GM12891 (cell line): ENCODE results near the gene PKNOX1.
A peak's percentile ranks its signal among the peaks of the same experiment; 100 is the strongest.
"Not testable (repeated sequence)": the region's sequence is repeated elsewhere in the genome, so short reads cannot be mapped to it uniquely, and the experiment has no call there.

Source experiments
- DNase-seq: peaks from one replicate; pipeline ENCODE4 v3.0.0; 2011; ENCODE audit warnings: low spot score; ENCODE audit not compliant: insufficient read length
- FAIRE-seq: peaks from 2 replicates; lab custom pipeline; 2011; peaks lifted over from hg19 to GRCh38; lab: Jason Lieb, UNC

The PKNOX1 gene

GRCh38 chr21:43043291-43043690 lies 68.9 kb downstream of the PKNOX1 start:
- FAIRE-seq, DNase-seq: not testable (repeated sequence)

DNA sequence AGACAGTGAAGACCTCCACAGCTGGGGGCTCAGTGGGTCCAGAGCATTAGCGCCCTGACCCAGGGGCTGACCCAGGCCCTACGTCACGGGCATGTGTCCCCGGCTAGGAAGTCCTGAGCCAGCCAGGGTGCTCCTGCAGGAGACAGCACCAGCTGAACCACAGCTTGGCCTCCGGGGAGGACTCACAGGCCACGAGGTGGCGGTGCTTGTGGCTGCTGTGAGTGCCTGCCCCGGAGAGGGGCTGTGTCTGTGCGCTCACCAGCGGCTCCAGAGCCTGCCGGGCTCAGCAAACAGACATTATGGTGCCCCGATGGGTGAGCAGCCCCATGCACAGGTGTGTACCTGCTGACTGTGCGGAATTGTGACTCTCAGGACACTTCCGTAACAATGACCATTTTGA lies 70.2 kb downstream of the PKNOX1 start:
- FAIRE-seq, DNase-seq: not testable (repeated sequence)

DNA sequence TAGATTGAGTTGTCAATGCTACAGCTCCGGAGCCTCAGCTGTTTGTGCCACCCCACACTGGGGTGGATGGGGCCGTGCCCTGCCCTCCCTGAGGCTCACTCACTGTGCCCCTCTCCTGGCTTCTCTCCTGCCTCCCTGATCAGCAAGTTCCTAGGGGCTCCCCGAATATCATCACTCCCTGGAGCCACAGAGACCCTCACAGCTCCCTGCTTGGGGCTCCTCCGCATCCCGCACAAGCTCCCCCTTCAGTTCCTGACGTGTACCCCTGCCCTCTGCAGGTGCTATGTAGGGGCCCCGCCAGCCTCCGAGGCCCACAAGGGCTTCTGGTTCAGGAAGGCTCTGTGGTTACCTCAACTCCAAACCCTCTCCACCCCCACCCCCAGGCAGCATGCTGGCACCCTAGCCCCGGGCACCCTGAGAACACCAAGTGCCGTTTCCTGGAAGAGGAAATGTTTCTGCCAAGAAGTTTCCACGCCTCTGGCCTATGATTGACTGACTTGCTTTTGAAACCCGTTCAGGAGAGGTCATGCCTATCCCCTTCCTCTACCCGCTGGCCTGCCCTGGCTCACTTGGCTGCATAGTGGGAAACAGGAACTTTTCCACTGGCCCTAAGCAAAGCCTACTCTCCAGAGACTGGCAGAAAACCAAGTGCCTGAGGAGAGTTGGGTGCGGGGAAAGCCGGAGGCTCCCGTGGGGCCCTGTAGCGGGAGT lies 71.0 kb downstream of the PKNOX1 start:
- not testable (repeated sequence) for DNase-seq, FAIRE-seq

GRCh38 chr21:43045876-43046821 lies 71.8 kb downstream of the PKNOX1 start:
- not testable (repeated sequence) for DNase-seq, FAIRE-seq

DNA sequence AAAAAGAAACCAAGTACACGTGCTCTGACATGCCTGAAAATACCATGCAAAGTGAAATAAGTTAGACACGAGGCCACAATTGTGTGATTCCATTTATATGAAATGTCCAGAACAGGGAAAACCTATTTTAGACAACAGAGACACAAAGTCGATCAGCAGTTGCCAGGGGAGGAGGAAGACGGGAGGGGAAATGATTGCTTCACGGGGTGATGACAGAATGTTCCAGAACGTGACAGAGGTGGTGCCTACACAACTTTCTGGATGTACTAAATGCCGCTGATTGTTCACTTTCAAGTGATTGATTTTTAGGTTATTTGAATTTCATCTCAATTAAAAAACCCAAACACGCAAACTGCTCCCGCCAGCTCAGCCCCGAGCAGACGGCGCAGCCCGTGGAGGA lies 78.8 kb downstream of the PKNOX1 start:
- DNase-seq, FAIRE-seq: not testable (repeated sequence)

DNA sequence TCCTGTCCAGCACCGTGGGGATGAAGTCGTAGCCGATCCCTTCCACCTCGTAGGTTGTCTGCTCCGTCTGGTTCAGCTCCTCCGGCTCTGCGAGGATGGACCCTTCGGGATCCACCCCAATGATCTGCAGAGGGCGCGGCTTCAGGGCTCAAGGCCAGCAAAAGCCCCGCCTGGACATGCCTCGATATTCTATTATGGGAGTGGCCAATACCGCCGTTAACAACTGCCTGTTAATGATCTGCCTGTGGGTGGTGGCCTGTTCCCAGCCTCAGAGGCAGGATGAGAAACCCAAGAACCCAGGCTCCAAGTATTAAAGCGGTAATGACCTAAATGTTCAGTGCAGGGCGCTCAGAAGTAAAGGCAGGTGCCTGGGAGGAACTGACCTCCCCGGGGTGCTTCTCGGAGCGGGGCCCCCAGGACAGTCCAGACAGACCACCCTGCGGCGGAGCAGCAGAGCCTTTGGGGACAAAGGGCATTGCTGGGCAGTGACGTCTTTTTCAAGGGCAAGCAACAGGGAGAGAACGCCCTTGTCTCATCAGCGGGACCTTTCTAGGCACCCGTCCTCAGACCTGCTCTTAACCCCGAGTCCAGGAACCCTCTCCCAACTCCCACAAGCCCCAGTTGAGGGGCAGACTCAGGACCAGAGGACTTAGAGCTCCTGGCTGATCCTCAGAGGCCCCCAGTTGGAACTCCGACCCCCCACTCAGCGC lies 88.7 kb downstream of the PKNOX1 start:
- FAIRE-seq, DNase-seq: not testable (repeated sequence)

DNA sequence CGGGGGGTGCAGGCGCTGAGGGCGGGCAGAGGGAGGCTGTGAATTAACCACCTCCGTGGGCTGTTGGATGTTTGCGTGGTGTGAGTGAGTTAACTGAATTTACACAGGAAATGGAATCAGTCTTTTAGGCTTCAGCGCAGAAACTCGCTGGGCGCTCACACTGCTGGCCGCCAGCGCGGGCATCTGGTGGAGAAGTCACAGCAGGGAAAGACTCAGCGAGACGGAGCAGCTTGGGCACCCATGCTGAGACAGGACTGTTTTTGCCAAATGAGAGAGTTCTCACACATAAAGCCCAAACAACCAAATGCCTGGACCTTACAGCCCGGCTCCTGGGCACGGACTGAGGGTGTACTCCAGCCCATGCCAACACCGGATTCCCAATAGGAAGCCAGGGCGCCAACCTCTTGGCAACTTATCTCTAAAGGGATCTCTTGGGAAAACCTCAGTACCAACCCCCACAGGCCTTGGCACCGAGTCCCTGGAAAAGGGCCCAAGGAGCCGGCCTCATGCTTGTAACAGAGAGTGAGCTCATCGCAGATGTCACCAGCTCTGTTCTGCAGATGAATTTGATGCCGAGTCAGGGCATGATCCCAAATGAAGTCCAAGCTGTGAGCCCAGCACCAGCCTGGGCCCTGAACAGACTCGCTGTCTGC lies 90.0 kb downstream of the PKNOX1 start:
- FAIRE-seq, DNase-seq: not testable (repeated sequence)

DNA sequence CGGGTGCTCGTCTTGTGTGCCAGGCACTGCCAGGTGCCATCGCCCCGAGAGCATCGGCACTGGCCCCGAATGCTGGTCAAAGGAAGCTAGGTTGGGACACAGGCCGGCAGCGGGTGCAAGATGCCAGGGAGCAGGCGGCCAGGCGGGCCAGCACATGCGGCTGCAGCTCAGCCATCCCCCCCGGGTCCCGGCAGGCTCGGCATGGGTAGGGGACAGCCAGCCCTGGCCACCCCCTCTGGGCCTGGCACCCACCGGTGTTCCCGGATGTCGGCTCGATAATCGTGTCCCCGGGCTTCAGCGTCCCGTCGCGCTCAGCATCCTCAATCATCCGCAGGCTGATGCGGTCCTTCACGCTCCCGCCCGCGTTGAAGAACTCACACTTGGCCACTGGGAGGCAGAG lies 91.6 kb downstream of the PKNOX1 start:
- FAIRE-seq = not testable (repeated sequence)

GRCh38 chr21:43066690-43067089 lies 92.3 kb downstream of the PKNOX1 start:
- DNase-seq, FAIRE-seq: not testable (repeated sequence)

More for the DNA sequence above, 91.6 kb downstream of the PKNOX1 start:
- not testable (repeated sequence) for DNase-seq

DNA sequence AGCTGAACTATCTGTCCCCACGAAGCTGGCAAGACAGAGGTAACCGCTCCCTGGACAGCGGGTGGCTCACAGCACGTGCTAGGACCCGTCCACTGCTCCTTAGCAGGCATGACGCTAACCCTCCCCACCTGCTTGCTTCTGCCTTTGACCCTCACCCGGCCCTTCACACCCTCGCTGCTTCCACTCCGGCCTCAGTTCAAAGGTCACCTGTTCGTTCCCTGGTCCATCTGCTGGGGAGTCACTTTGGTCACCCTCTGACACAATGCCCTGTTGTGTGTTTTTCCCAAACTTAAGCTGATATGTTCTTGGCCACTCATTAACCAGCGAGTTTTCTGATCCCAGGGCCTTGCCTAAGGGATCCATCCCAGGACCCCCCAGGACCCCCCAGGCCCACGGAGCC lies 93.7 kb downstream of the PKNOX1 start:
- FAIRE-seq, DNase-seq: not testable (repeated sequence)

- DNase-seq, FAIRE-seq: not testable (repeated sequence)
Observed at GRCh38 chr21:43069682-43070081, 95.3 kb downstream of the PKNOX1 start.

DNA sequence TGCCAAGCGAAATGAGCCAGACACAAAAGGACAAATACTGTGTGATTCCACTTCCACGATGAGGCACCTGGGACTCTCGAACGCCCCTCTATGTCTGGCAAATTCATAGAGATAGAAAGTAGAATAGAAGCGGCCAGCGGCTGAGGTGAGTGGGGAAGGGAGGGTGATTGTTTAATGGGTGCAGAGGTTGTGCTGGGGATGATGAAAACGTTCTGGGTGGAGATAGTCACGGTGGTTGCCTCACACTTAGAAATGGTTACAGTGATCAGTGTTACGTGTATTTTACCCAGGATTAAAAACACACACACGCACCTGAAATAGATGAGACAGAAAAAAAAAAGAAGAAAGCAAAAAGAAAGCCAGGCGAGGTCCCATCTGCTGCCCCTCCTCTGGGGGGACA lies 98.4 kb downstream of the PKNOX1 start:
- FAIRE-seq, DNase-seq: not testable (repeated sequence)

GRCh38 chr21:43074401-43075169 lies 100.2 kb downstream of the PKNOX1 start:
- DNase-seq, FAIRE-seq: not testable (repeated sequence)

- DNase-seq = not testable (repeated sequence)
- peak; percentile 50 for FAIRE-seq
Observed at GRCh38 chr21:43075170-43076022, 101.0 kb downstream of the PKNOX1 start, which contains the start of gene CBS. CBS (minus strand) TSS chr21:43075835; CDS start chr21:43072193, 3,642 bp downstream.

- not testable (repeated sequence) for DNase-seq, FAIRE-seq
Observed at GRCh38 chr21:43076023-43076637, 101.8 kb downstream of the PKNOX1 start.

DNA sequence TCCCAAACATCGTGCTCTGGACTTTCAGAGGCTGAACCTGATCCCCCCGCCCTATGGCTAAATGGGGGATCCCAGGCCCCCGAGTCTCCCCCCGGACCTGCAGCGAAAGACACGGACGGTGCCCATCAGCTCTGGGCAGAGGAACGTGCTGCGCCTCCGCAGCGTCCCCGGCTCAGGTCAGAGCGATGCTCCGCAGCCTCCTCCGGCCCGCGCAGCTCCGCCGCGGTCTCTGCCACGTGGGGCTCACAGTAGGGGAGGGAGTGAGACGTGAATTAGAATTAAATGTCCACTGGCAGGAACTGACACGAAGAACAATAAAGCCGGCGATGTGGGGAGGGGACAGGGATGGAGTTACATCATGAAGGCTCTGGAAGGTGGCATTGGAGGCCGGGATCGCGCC lies 102.3 kb downstream of the PKNOX1 start:
- FAIRE-seq, DNase-seq: not testable (repeated sequence)
